Measurements from ENCODE around the gene AGMO.

Gene AGMO

DNA sequence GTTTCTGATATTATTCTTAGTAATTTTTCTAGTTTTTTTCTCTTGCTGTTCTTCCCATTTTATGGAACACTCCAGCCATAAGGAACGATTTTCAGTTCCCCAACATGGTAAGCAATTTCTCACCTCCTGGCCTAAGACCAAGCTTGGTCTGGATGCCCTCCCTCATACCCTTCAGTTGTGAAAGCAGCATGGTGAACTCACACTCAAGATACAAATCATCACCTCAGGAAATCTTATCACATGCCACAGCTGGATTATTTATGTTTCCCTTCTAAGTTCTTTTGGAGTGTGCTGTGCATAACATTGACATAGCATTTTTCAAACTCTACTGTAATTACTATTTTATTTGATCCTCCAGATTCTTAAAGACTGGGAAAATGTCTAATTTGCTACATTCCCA is 216.6 kb downstream of the AGMO start:
- no peaks in the 10 kb centered on the region for H3K27me3 Mint-ChIP-seq
- no peak overlapping the region for H3K27ac Mint-ChIP-seq
- H3K9me3 Mint-ChIP-seq, result no peaks in the 10 kb centered on the region

GRCh38 chr7:15341817-15342216 is 220.0 kb downstream of the AGMO start:
- Mint-ChIP-seq H3K36me3 (no peaks in the 10 kb centered on the region), H3K9me3 (no peaks in the 10 kb centered on the region)

More for the DNA sequence above, 216.6 kb downstream of the AGMO start:
- Mint-ChIP-seq H3K4me1 (no peaks in the 10 kb centered on the region), H3K4me3 (no peak overlapping the region), H3K36me3 (no peaks in the 10 kb centered on the region)
- DNase-seq (ENCODE audit: low spot score in 2 of 2) (no peak), ATAC-seq (ENCODE audit: low read depth) (no peak)

DNA sequence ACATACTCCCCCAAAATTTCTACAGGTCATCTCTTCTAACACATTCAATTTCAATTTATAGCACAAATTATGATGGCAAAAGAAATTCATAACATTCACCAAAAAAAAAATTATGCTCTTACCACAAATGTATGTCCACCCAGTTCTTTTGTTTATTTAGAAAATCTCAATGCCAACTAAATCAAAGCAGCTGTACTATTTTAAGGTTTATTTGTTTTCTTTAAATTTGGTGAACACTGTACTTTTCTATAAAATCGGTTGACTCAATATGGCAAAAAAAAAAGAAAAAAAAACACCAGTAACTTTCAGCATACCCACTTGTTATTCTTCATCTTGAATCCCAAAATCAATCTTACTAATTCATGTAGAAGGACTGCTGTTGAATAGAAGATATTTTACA is 225.7 kb downstream of the AGMO start:
- DNase-seq (ENCODE audit: low spot score in 2 of 2) (no peak), ATAC-seq (ENCODE audit: low read depth) (no peak)
- H3K27ac Mint-ChIP-seq, result no peak overlapping the region
- no peaks in the 10 kb centered on the region for H3K4me1 Mint-ChIP-seq
- no peak overlapping the region for H3K4me3 Mint-ChIP-seq
- H3K36me3 Mint-ChIP-seq, result no peaks in the 10 kb centered on the region
- H3K9me3 Mint-ChIP-seq, result no peaks in the 10 kb centered on the region
- H3K27me3 Mint-ChIP-seq, result no peaks in the 10 kb centered on the region

More at GRCh38 chr7:15341817-15342216, 220.0 kb downstream of the AGMO start:
- no peak overlapping the region for H3K27ac Mint-ChIP-seq
- DNase-seq (ENCODE audit: low spot score in 2 of 2), result no peak
- no peak overlapping the region for H3K4me3 Mint-ChIP-seq
- H3K4me1 Mint-ChIP-seq, result no peaks in the 10 kb centered on the region
- ATAC-seq (ENCODE audit: low read depth), result no peak
- H3K27me3 Mint-ChIP-seq, result no peaks in the 10 kb centered on the region

- H3K27ac Mint-ChIP-seq, result no peak overlapping the region
- ATAC-seq (ENCODE audit: low read depth), result no peak
- no peaks in the 10 kb centered on the region for H3K27me3 Mint-ChIP-seq
- DNase-seq (ENCODE audit: low spot score in 2 of 2), result no peak
- H3K36me3 Mint-ChIP-seq, result no peaks in the 10 kb centered on the region
- no peaks in the 10 kb centered on the region for H3K4me1 Mint-ChIP-seq
- H3K4me3 Mint-ChIP-seq, result no peak overlapping the region
- no peaks in the 10 kb centered on the region for H3K9me3 Mint-ChIP-seq
These were observed 226.4 kb downstream of the AGMO start for GRCh38 chr7:15335390-15335789.

GRCh38 chr7:15334536-15335263 is 227.1 kb downstream of the AGMO start:
- Mint-ChIP-seq H3K4me1 (no peaks in the 10 kb centered on the region), H3K4me3 (no peak overlapping the region), H3K27me3 (no peaks in the 10 kb centered on the region), H3K9me3 (no peaks in the 10 kb centered on the region), H3K36me3 (no peaks in the 10 kb centered on the region), H3K27ac (no peak overlapping the region)
- no peak for ATAC-seq (ENCODE audit: low read depth)
- no peak for DNase-seq (ENCODE audit: low spot score in 2 of 2)

GRCh38 chr7:15332956-15333355 is 228.9 kb downstream of the AGMO start:
- no peak for DNase-seq (ENCODE audit: low spot score in 2 of 2)
- no peaks in the 10 kb centered on the region for H3K36me3 Mint-ChIP-seq
- no peaks in the 10 kb centered on the region for H3K27me3 Mint-ChIP-seq

GRCh38 chr7:15330943-15331342 is 230.9 kb downstream of the AGMO start:
- no peak for ATAC-seq (ENCODE audit: low read depth)
- DNase-seq (ENCODE audit: low spot score in 2 of 2), result no peak
- no peaks in the 10 kb centered on the region for H3K36me3 Mint-ChIP-seq
- H3K4me1 Mint-ChIP-seq, result no peaks in the 10 kb centered on the region
- H3K4me3 Mint-ChIP-seq, result no peak overlapping the region
- no peaks in the 10 kb centered on the region for H3K9me3 Mint-ChIP-seq
- H3K27me3 Mint-ChIP-seq, result no peaks in the 10 kb centered on the region
- H3K27ac Mint-ChIP-seq, result no peak overlapping the region

More at GRCh38 chr7:15332956-15333355, 228.9 kb downstream of the AGMO start:
- no peak overlapping the region for H3K27ac Mint-ChIP-seq
- no peaks in the 10 kb centered on the region for H3K4me1 Mint-ChIP-seq
- H3K9me3 Mint-ChIP-seq, result no peaks in the 10 kb centered on the region
- H3K4me3 Mint-ChIP-seq, result no peak overlapping the region
- no peak for ATAC-seq (ENCODE audit: low read depth)

- no peaks in the 10 kb centered on the region for H3K9me3 Mint-ChIP-seq
- no peaks in the 10 kb centered on the region for H3K27me3 Mint-ChIP-seq
- H3K36me3 Mint-ChIP-seq, result no peaks in the 10 kb centered on the region
- ATAC-seq (ENCODE audit: low read depth) (no peak), DNase-seq (ENCODE audit: low spot score in 2 of 2) (no peak)
- H3K4me1 Mint-ChIP-seq, result no peaks in the 10 kb centered on the region
- no peak overlapping the region for H3K27ac Mint-ChIP-seq
- H3K4me3 Mint-ChIP-seq, result no peak overlapping the region
These were observed 234.8 kb downstream of the AGMO start for GRCh38 chr7:15327001-15327400.

DNA sequence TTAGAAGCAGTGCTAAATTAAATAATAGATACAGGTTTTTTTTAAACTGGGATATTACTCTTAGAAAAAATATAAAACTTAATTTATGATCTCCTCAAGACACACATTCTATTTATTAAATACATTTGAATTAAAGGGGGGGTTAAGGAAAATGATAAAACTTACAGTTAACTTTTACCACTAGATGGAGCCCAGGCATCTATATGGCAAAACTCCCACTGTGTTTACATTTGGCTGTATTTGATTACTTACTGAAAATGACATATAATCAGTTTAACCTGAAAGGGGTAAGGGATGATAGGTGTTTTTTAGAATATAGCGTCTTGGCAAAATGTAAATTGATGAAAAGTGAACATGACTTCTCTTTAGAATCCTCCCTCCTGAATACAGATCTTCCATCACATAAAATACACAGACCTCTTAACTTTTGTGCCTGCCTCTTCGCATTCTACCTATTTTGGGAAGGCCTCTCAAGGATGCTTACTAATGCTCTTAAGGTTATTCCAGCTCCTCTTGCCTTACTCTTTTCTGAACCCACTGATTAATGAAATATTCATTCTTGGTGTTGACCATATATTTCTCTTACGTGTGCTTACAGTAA is 235.7 kb downstream of the AGMO start:
- H3K27ac Mint-ChIP-seq, result no peak overlapping the region
- no peaks in the 10 kb centered on the region for H3K9me3 Mint-ChIP-seq
- no peak overlapping the region for H3K4me3 Mint-ChIP-seq
- no peaks in the 10 kb centered on the region for H3K36me3 Mint-ChIP-seq
- DNase-seq (ENCODE audit: low spot score in 2 of 2) (no peak), ATAC-seq (ENCODE audit: low read depth) (no peak)
- no peaks in the 10 kb centered on the region for H3K27me3 Mint-ChIP-seq
- no peaks in the 10 kb centered on the region for H3K4me1 Mint-ChIP-seq

- DNase-seq (ENCODE audit: low spot score in 2 of 2) (no peak), ATAC-seq (ENCODE audit: low read depth) (no peak)
- Mint-ChIP-seq H3K36me3 (no peaks in the 10 kb centered on the region), H3K27me3 (no peaks in the 10 kb centered on the region), H3K4me1 (no peaks in the 10 kb centered on the region), H3K9me3 (no peaks in the 10 kb centered on the region), H3K4me3 (no peak overlapping the region), H3K27ac (no peak overlapping the region)
These were observed 238.3 kb downstream of the AGMO start for GRCh38 chr7:15323550-15323949.

GRCh38 chr7:15317215-15317614 is 244.6 kb downstream of the AGMO start:
- H3K4me3 Mint-ChIP-seq, result no peak overlapping the region
- no peak for ATAC-seq (ENCODE audit: low read depth)
- no peak for DNase-seq (ENCODE audit: low spot score in 2 of 2)
- no peaks in the 10 kb centered on the region for H3K4me1 Mint-ChIP-seq
- no peak overlapping the region for H3K27ac Mint-ChIP-seq
- H3K9me3 Mint-ChIP-seq, result no peaks in the 10 kb centered on the region
- H3K27me3 Mint-ChIP-seq, result no peaks in the 10 kb centered on the region
- H3K36me3 Mint-ChIP-seq, result no peaks in the 10 kb centered on the region

GRCh38 chr7:15315678-15316077 is 246.1 kb downstream of the AGMO start:
- H3K4me1 Mint-ChIP-seq, result no peaks in the 10 kb centered on the region
- H3K36me3 Mint-ChIP-seq, result no peaks in the 10 kb centered on the region
- H3K4me3 Mint-ChIP-seq, result no peak overlapping the region
- ATAC-seq (ENCODE audit: low read depth), result no peak
- H3K9me3 Mint-ChIP-seq, result peaks cover 2% of the 10 kb centered on the region
- H3K27me3 Mint-ChIP-seq, result no peaks in the 10 kb centered on the region
- no peak overlapping the region for H3K27ac Mint-ChIP-seq
- no peak for DNase-seq (ENCODE audit: low spot score in 2 of 2)

GRCh38 chr7:15314922-15315321 is 246.9 kb downstream of the AGMO start:
- peaks cover 2% of the 10 kb centered on the region for H3K9me3 Mint-ChIP-seq
- ATAC-seq (ENCODE audit: low read depth) (no peak), DNase-seq (ENCODE audit: low spot score in 2 of 2) (no peak)
- no peaks in the 10 kb centered on the region for H3K4me1 Mint-ChIP-seq
- H3K36me3 Mint-ChIP-seq, result no peaks in the 10 kb centered on the region
- no peak overlapping the region for H3K4me3 Mint-ChIP-seq
- H3K27me3 Mint-ChIP-seq, result no peaks in the 10 kb centered on the region
- no peak overlapping the region for H3K27ac Mint-ChIP-seq

DNA sequence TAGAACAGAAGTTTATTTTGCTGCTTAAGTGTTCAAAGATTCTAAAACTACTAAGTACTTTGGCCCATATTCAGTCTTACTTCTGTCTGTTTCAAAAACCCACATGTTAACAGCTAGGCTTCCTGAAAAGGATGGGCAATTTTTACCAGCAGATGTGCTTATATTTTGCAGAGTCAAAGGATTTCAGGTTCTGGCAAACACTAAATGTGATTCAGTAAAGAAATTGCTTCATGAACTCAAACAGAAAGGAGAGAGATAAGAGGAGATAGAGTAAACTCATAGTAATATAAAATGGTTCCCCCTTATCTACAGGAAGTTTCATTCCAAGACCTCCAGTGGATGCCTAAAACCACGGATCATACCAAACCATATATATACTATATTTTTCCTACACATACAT is 248.5 kb downstream of the AGMO start:
- Mint-ChIP-seq H3K4me3 (no peak overlapping the region), H3K27me3 (no peaks in the 10 kb centered on the region), H3K9me3 (peaks cover 2% of the 10 kb centered on the region), H3K27ac (no peak overlapping the region), H3K36me3 (no peaks in the 10 kb centered on the region), H3K4me1 (no peaks in the 10 kb centered on the region)
- no peak for DNase-seq (ENCODE audit: low spot score in 2 of 2)
- no peak for ATAC-seq (ENCODE audit: low read depth)

DNA sequence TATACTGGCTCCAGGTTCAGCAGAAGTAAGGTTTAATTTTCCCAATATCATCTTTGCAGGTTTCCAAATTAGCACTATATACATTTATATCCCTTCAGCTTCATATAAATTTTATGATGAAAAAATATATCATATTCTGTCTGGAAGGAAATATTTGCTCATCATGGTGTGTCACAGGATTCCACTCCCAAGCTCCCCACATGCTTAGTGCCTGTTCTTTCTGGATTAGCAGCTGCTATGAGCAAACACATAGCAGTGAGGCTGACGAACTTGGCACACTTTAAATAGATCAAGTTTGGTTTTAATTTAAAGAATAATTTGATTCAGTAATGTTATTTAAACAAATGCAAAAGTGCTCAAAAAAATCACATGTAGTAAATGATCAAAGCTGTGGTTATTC is 251.9 kb downstream of the AGMO start:
- DNase-seq (ENCODE audit: low spot score in 2 of 2) (no peak), ATAC-seq (ENCODE audit: low read depth) (no peak)
- Mint-ChIP-seq H3K4me1 (no peaks in the 10 kb centered on the region), H3K36me3 (no peaks in the 10 kb centered on the region), H3K27me3 (no peaks in the 10 kb centered on the region), H3K9me3 (peaks cover 4% of the 10 kb centered on the region), H3K4me3 (no peak overlapping the region), H3K27ac (no peak overlapping the region)

Measured in memory B cell (primary cell).